ENCODE data around the gene PTPRN. TPM values are rescaled to one million over a fixed set of nuclear protein-coding genes. Genes with fewer than 3 reads are reported as not detected.

PTPRN gene
- total and polyA plus RNA-seq, 9 of the 15 experiments (the other 6 are each of a cell fraction or from before 2014, with no cell fraction given): 0.15 to 2.4 (median 0.43) TPM; not detected in 1

GRCh38 chr2:219245148-219245898 lies 63.9 kb downstream of the PTPRN start, which contains the start of the genes GLB1L and STK16 (continued):
- TF ChIP-seq HDAC1 (IDR thresholded peaks at IDR 0.05): peak in 1 of 2 experiments; percentile 82; a peak in 2 of 4 replicates
- peak; percentile 43; the same call in 1 of the 2 replicates for TF ChIP-seq DIDO1 (tag; IDR thresholded peaks at IDR 0.05; ENCODE audit: low read depth)
- TF ChIP-seq ERF (CRISPR knock-in tag; IDR thresholded peaks at IDR 0.05): 0 out of 2 replicates have a peak, but pooled peaks have one; percentile 65
- TF ChIP-seq GABPB2 (CRISPR knock-in tag; conservative IDR thresholded peaks at IDR 0.05): no peak
- TF ChIP-seq, protein P1, sequence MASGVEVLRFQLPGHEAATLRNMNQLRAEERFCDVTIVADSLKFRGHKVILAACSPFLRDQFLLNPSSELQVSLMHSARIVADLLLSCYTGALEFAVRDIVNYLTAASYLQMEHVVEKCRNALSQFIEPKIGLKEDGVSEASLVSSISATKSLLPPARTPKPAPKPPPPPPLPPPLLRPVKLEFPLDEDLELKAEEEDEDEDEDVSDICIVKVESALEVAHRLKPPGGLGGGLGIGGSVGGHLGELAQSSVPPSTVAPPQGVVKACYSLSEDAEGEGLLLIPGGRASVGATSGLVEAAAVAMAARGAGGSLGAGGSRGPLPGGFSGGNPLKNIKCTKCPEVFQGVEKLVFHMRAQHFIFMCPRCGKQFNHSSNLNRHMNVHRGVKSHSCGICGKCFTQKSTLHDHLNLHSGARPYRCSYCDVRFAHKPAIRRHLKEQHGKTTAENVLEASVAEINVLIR (CRISPR knock-in tag; IDR thresholded peaks at IDR 0.05): peak; percentile 86
- TF ChIP-seq ZNF431 (CRISPR knock-in tag; IDR thresholded peaks at IDR 0.05): no peak
- no peak for TF ChIP-seq BDP1 (IDR thresholded peaks at IDR 0.05; ENCODE audit: insufficient read depth, insufficient read length)
- no peak for TF ChIP-seq SMARCB1 (IDR thresholded peaks at IDR 0.05; ENCODE audit: insufficient read length, low read depth)
- peak; percentile 98 for TF ChIP-seq ELK1 (CRISPR knock-in tag; IDR thresholded peaks at IDR 0.05)
- peak; percentile 73; the same call in 1 of the 2 replicates for TF ChIP-seq ETV5 (CRISPR knock-in tag; IDR thresholded peaks at IDR 0.05; ENCODE audit: low read depth)
- peak in 1 of 2 experiments; percentile 94; a peak in 2 of 4 replicates for TF ChIP-seq SRF (CRISPR knock-in tag; IDR thresholded peaks at IDR 0.05)
- no peak for TF ChIP-seq HNRNPH1 (optimal IDR thresholded peaks at IDR 0.05; ENCODE audit: low read depth, low read length)
- peak; percentile 27 for TF ChIP-seq E2F8 (IDR thresholded peaks at IDR 0.05; ENCODE audit: low read depth, partially characterized antibody)
- no peak for TF ChIP-seq DACH1 (IDR thresholded peaks at IDR 0.05; ENCODE audit: partially characterized antibody)
- peak; percentile 55; the same call in 1 of the 2 replicates for TF ChIP-seq FOXP1 (CRISPR knock-in tag; IDR thresholded peaks at IDR 0.05)
- TF ChIP-seq PML (IDR thresholded peaks at IDR 0.05; ENCODE audit: low read length): peak; percentile 37; the same call in 1 of the 2 replicates
- TF ChIP-seq MBD2 (IDR thresholded peaks at IDR 0.05; ENCODE audit: borderline replicate concordance, low read depth): 0 out of 2 replicates have a peak, but pooled peaks have one; percentile 28
- TF ChIP-seq MIER1 (IDR thresholded peaks at IDR 0.05; ENCODE audit: low read depth): no peak
- no peak for TF ChIP-seq ZNF551 (CRISPR knock-in tag; IDR thresholded peaks at IDR 0.05)
- no peak for TF ChIP-seq ATF2 (CRISPR knock-in tag; IDR thresholded peaks at IDR 0.05)
